Endothelial cell of umbilical vein (primary cell): ENCODE data around the gene CACNA1E. TPM values are rescaled to one million over a fixed set of nuclear protein-coding genes. Genes with fewer than 3 reads are reported as not detected.

Experiments
- BruUV-seq: library from RNA; stranded (reverse); fragments of 400-500 nt; replicated peaks from 2 replicates; lab custom pipeline; 2021; lab: Mats Ljungman, UMichigan
- CTCF ChIA-PET: fragments of 300-600, 350-600 bp; sonication (Branson Sonifier 250); formaldehyde crosslinking; loops from one replicate; lab custom pipeline; 2021; ENCODE audit warnings: antibody characterized with exemption, inconsistent platforms; lab: Charles Lee
- POLR2A ChIA-PET: fragments of 300-600, 350-600 bp; sonication (Branson Sonifier 250); formaldehyde crosslinking; loops from one replicate; lab custom pipeline; 2021; ENCODE audit warnings: antibody characterized with exemption, inconsistent platforms; lab: Charles Lee
- DNase-seq: peaks from one replicate; pipeline ENCODE4 v3.0.0-alpha.2; 2011; ENCODE audit warnings: low read depth, low spot score
- FAIRE-seq: peaks from 2 replicates; lab custom pipeline; 2011; peaks lifted over from hg19 to GRCh38; lab: Jason Lieb, UNC
- H2AFZ ChIP-seq: 2 replicates; pipeline ENCODE4 v1.6.0; 2012; ENCODE audit warnings: low read depth, low read length, control low read depth, inconsistent platforms
- H3K27ac ChIP-seq: 2 replicates; pipeline ENCODE4 v1.5.1; 2011; ENCODE audit warnings: low read depth, mild to moderate bottlenecking, control low read depth, low read length, moderate library complexity; ENCODE audit not compliant: insufficient read depth
- H3K27me3 ChIP-seq, 2 experiments: 2 replicates each; pipeline versions ENCODE4 v1.6.0 to v1.6.1; 2011; ENCODE audit warnings: low read length in 2 of 2, mixed read lengths in 1 of 2; ENCODE audit not compliant: control insufficient read depth in 2 of 2, insufficient read depth in 2 of 2
- H3K36me3 ChIP-seq, 2 experiments: 2 replicates in 1 of 2; 3 replicates in 1 of 2; pipeline ENCODE4 v1.5.1; 2011; ENCODE audit warnings: low read length in 2 of 2, mild to moderate bottlenecking in 1 of 2, moderate library complexity in 1 of 2; ENCODE audit not compliant: control insufficient read depth in 2 of 2, insufficient read depth in 2 of 2; ENCODE audit errors: extremely low read depth in 1 of 2
- H3K4me1 ChIP-seq: 3 replicates; pipeline ENCODE4 v1.5.1; 2011; ENCODE audit warnings: mild to moderate bottlenecking, low read length; ENCODE audit not compliant: control insufficient read depth, insufficient read depth; ENCODE audit errors: extremely low read depth
- H3K4me2 ChIP-seq: 2 replicates; pipeline ENCODE4 v1.6.1; 2011; ENCODE audit warnings: low read length, control low read depth, mixed read lengths; ENCODE audit not compliant: insufficient read depth
- H3K4me3 ChIP-seq, 3 experiments: fragments of 200-600 bp in 1 of 3; sonication (generic), shearing (Covaris generic) in 1 of 3; replicated peaks in 1 of 3; 2 replicates each; pipeline ENCODE4 v1.5.1; 2011 to 2016; ENCODE audit warnings: control low read depth in 3 of 3, low read length in 3 of 3, mild to moderate bottlenecking in 2 of 3, inconsistent platforms in 1 of 3, low read depth in 1 of 3, moderate library complexity in 1 of 3; ENCODE audit not compliant: insufficient read depth in 1 of 3
- H3K79me2 ChIP-seq: 2 replicates; pipeline ENCODE4 v1.6.0; 2012; ENCODE audit warnings: low read length, inconsistent platforms; ENCODE audit not compliant: control insufficient read depth, insufficient read depth
- H3K9ac ChIP-seq: replicated peaks from 2 replicates; pipeline ENCODE3; 2011; ENCODE audit warnings: low read length, control low read depth; ENCODE audit not compliant: insufficient read depth; ENCODE audit errors: extremely low read depth
- H3K9me1 ChIP-seq: replicated peaks from 3 replicates; pipeline ENCODE4 v1.6.0; 2011; ENCODE audit warnings: mild to moderate bottlenecking, low read length; ENCODE audit not compliant: control insufficient read depth, insufficient read depth; ENCODE audit errors: extremely low read depth
- H3K9me3 ChIP-seq: replicated peaks from 2 replicates; pipeline ENCODE4 v1.5.1; 2012; ENCODE audit warnings: low read length, inconsistent platforms; ENCODE audit not compliant: control insufficient read depth, insufficient read depth
- H4K20me1 ChIP-seq: replicated peaks from 2 replicates; pipeline ENCODE3; 2011; ENCODE audit warnings: mild to moderate bottlenecking, low read length; ENCODE audit not compliant: control insufficient read depth, insufficient read depth; ENCODE audit errors: extremely low read depth
- CTCF ChIP-seq, 2 donors: IDR thresholded peaks; 1 replicate in 1 of 2; 2 replicates in 1 of 2; pipeline ENCODE4 v1.5.1; 2011; ENCODE audit warnings: low read length in 2 of 2, mild to moderate bottlenecking in 2 of 2, moderate library complexity in 2 of 2, control low read depth in 1 of 2, inconsistent platforms in 1 of 2, low read depth in 1 of 2; ENCODE audit not compliant: insufficient read depth in 1 of 2; ENCODE audit errors: extremely low read depth in 1 of 2
- EZH2 ChIP-seq: IDR thresholded peaks from 2 replicates; pipeline ENCODE4 v1.6.1; 2012; ENCODE audit warnings: borderline replicate concordance, low read depth, mild to moderate bottlenecking, moderate library complexity, low read length, inconsistent platforms; ENCODE audit not compliant: severe bottlenecking
- FOS ChIP-seq: IDR thresholded peaks from 2 replicates; pipeline ENCODE4 v1.6.1; 2011; ENCODE audit warnings: mild to moderate bottlenecking, low read length, moderate library complexity, borderline replicate concordance; ENCODE audit not compliant: insufficient read depth
- GATA2 ChIP-seq: IDR thresholded peaks from 2 replicates; pipeline ENCODE4 v1.7.0; 2011; ENCODE audit warnings: low read depth, mild to moderate bottlenecking, moderate library complexity, mixed read lengths, low read length; ENCODE audit not compliant: insufficient read length, insufficient read depth
- JUN ChIP-seq: IDR thresholded peaks from 2 replicates; pipeline ENCODE4 v1.6.1; 2011; ENCODE audit warnings: borderline replicate concordance, low read depth; ENCODE audit not compliant: insufficient read length, insufficient read depth
- MAX ChIP-seq: IDR thresholded peaks from 2 replicates; pipeline ENCODE4 v1.6.1; 2011; ENCODE audit not compliant: insufficient read depth, insufficient read length
- MYC ChIP-seq: IDR thresholded peaks from one replicate; pipeline ENCODE4 v1.6.1; 2011; ENCODE audit warnings: mild to moderate bottlenecking, low read depth, low read length
- POLR2A ChIP-seq: IDR thresholded peaks from 2 replicates; pipeline ENCODE4 v1.6.1; 2012; ENCODE audit warnings: low read depth, mild to moderate bottlenecking, control low read depth, low read length
- POLR2AphosphoS5 ChIP-seq: IDR thresholded peaks from 2 replicates; pipeline ENCODE4 v1.6.1; 2012; ENCODE audit warnings: low read depth, mild to moderate bottlenecking, control low read depth, low read length, moderate library complexity; ENCODE audit not compliant: insufficient read depth
- dilution Hi-C: fragments of 300-500 bp; cut with MboI; formaldehyde crosslinking; loops from one replicate; pipeline ENCODE4 v1.15.0; 2019; ENCODE audit warnings: low sequenced_read_pairs; ENCODE audit not compliant: extremely low pct_ligation_motif_present
- intact Hi-C: fragments of 100-400 bp; cut with micrococcal nuclease; formaldehyde crosslinking; loops from one replicate; pipeline ENCODE4 v1.10.0; 2022
- polyA plus RNA-seq, 4 experiments: library from polyadenylated mRNA; depleted of rRNA in 3 of 4; stranded (reverse) in 3 of 4; unstranded in 1 of 4; fragments of >200 nt; gene quantifications; 2 replicates each; pipeline versions ENCODE4 v1.2.1 to v1.2.3, GENCODE V29; 2011 to 2012; ENCODE audit warnings: missing spikeins in 1 of 4
- total RNA-seq: library from RNA; stranded (reverse); gene quantifications from 2 replicates; pipeline ENCODE4 v1.2.3, GENCODE V29; 2021

Gene CACNA1E
- total and polyA plus RNA-seq, 2 donors (not counting 3 experiments of a cell fraction or from before 2014, with no cell fraction given): not detected

- Histone ChIP-seq H3K9ac (no peak overlapping the region), H3K36me3 (no peaks in the 10 kb centered on the region), H2AFZ (no peak overlapping the region), H3K9me3 (peaks cover 4% of the 10 kb centered on the region), H3K27me3 (no peaks in the 10 kb centered on the region), H3K4me3 (no peak overlapping the region), H3K79me2 (no peaks in the 10 kb centered on the region), H3K4me1 (no peaks in the 10 kb centered on the region), H3K9me1 (no peaks in the 10 kb centered on the region), H3K4me2 (no peak overlapping the region), H4K20me1 (no peaks in the 10 kb centered on the region), H3K27ac (no peak overlapping the region)
- BruUV-seq: no TSS peak
- no peak for TF ChIP-seq POLR2A
- no peak for TF ChIP-seq MAX
- TF ChIP-seq POLR2AphosphoS5: no peak
- TF ChIP-seq FOS: no peak
- TF ChIP-seq EZH2: no peak
- no peak for TF ChIP-seq CTCF (IDR thresholded peaks at IDR 0.05; ENCODE audit: extremely low read depth in 1 of 2, insufficient read depth in 1 of 2, low read depth in 1 of 2, low read length in 2 of 2)
- TF ChIP-seq MYC: no peak
- no peak for TF ChIP-seq GATA2
- no peak for TF ChIP-seq JUN
- DNase-seq (no peak), FAIRE-seq (no peak)
- CTCF ChIA-PET: no interaction called here
- POLR2A ChIA-PET: no interaction called here
- dilution Hi-C loops: no loop called here
- intact Hi-C loops: no loop called here
Observed at GRCh38 chr1:181726320-181727012, 243.1 kb downstream of the CACNA1E start.
